Right lobe of liver (tissue), 6 donors: ENCODE data around the gene FREM3. TPM values are rescaled to one million over a fixed set of nuclear protein-coding genes. Genes with fewer than 3 reads are reported as not detected.

ENCODE experiments used
- ATAC-seq, 4 donors: fragments of 200-7000 bp; cut with Tn5 transposase; one replicate each; pipeline ENCODE4 v1.9.1; 2020; ENCODE audit warnings: mild to moderate bottlenecking in 4 of 4, moderate library complexity in 4 of 4
- DNase-seq, 3 donors: peaks; one replicate each; pipeline ENCODE4 v3.0.0-alpha.2; 2020
- H3K27ac ChIP-seq, 3 donors: fragments of 200-600 bp; one replicate each; pipeline ENCODE4 v1.8.0; 2022
- H3K27me3 ChIP-seq, 2 donors: fragments of 200-600 bp; one replicate each; pipeline ENCODE4 v1.8.0; 2022
- H3K36me3 ChIP-seq, 4 donors: fragments of 200-600 bp; sonication (generic) in 1 of 4; one replicate each; pipeline versions ENCODE4 v1.5.1 to v1.8.0; 2017 to 2022; ENCODE audit warnings: control low read depth in 1 of 4
- H3K4me1 ChIP-seq, 4 donors: fragments of 200-600 bp; sonication (generic) in 1 of 4; one replicate each; pipeline versions ENCODE4 v1.5.1 to v1.8.0; 2017 to 2022; ENCODE audit warnings: control low read depth in 1 of 4
- H3K4me3 ChIP-seq, 3 donors: fragments of 200-600 bp; one replicate each; pipeline ENCODE4 v1.8.0; 2022
- H3K9me3 ChIP-seq, 4 donors: fragments of 200-600 bp; sonication (generic) in 1 of 4; one replicate each; pipeline versions ENCODE4 v1.5.1 to v1.8.0; 2017 to 2022; ENCODE audit warnings: control low read depth in 1 of 4
- POLR2A ChIP-seq: fragments of 450-650 bp; IDR thresholded peaks from one replicate; pipeline ENCODE4 v1.6.1; 2017; ENCODE audit warnings: antibody characterized with exemption, mild to moderate bottlenecking
- WGBS: methylation state at CpG from one replicate; pipeline ENCODE4 v1.1.6; 2018; ENCODE audit warnings: low coverage, low lambda C conversion rate; ENCODE audit not compliant: insufficient coverage; ENCODE audit errors: missing lambda C conversion rate; 5-methylcytosine and 5-hydroxymethylcytosine counted together
- intact Hi-C, 2 donors: fragments of 100-400 bp; cut with DNase I; formaldehyde crosslinking; loops; one replicate each; pipeline versions ENCODE4 v1.11.2 to v1.14.1; 2022
- total RNA-seq, 6 experiments: library from RNA; depleted of rRNA in 2 of 6; stranded (reverse); fragments of >200 nt in 2 of 6; fragmentation: NEBNext Ultra II Directional in 3 of 6; extraction: Animal tissue kit (Norgen Biotek cat#: 25700) in 3 of 6; gene quantifications; one replicate each; pipeline versions ENCODE4 v1.1.0 to v1.2.4, GENCODE V29; 2016 to 2023
- TF ChIP-seq, protein P1 (sequence below), 4 donors: fragments of 200-600 bp in 3 of 4; fragments of 450-650 bp in 1 of 4; IDR thresholded peaks; one replicate each; pipeline versions ENCODE4 v1.5.1 to v1.8.0; 2016 to 2022; ENCODE audit warnings: antibody characterized with exemption in 4 of 4, mild to moderate bottlenecking in 2 of 4
- donor health status: DM: no; HTN: yes; CAD: no.
- donor health status: DM: no; HTN: no; CAD: no.
- donor health status: DM: no; HTN: no; CAD: no.
- donor health status: DM: no; HTN: yes; CAD: no.
- donor health status: DM: no; HTN: yes; CAD: no.

FREM3 gene
- total RNA-seq, 6 experiments from 2014 or later = not detected

DNA sequence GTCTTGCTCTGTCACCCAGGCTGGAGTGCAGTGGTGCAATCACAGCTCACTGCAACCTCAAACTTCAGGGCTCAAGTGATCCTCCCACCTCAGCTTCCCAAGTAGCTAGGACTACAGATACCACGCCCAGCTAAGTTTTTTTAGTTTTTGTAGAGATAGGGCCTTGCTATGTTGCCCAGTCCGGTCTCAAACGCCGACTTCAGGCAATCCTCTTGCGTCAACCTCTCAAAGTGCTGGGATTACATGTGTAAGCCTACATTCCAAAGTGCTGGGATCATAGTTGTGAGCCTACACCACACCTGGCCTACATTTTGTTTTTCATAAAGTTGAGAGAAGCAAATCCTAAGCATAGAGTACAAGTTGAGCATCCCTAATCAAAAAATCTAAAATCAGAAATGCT lies 144.8 kb downstream of the FREM3 start:
- no peak overlapping the region for H3K27ac ChIP-seq
- intact Hi-C loops = no loop called here
- peaks cover 0 to 8% (median 1%) of the 10 kb centered on the region in 4 donors for H3K4me1 ChIP-seq
- H3K36me3 ChIP-seq = peaks cover 0 to 6% (median 6%) of the 10 kb centered on the region in 4 donors
- no peaks in the 10 kb centered on the region for H3K27me3 ChIP-seq
- no peak overlapping the region for H3K4me3 ChIP-seq
- TF ChIP-seq POLR2A = no peak
- TF ChIP-seq, protein P1, sequence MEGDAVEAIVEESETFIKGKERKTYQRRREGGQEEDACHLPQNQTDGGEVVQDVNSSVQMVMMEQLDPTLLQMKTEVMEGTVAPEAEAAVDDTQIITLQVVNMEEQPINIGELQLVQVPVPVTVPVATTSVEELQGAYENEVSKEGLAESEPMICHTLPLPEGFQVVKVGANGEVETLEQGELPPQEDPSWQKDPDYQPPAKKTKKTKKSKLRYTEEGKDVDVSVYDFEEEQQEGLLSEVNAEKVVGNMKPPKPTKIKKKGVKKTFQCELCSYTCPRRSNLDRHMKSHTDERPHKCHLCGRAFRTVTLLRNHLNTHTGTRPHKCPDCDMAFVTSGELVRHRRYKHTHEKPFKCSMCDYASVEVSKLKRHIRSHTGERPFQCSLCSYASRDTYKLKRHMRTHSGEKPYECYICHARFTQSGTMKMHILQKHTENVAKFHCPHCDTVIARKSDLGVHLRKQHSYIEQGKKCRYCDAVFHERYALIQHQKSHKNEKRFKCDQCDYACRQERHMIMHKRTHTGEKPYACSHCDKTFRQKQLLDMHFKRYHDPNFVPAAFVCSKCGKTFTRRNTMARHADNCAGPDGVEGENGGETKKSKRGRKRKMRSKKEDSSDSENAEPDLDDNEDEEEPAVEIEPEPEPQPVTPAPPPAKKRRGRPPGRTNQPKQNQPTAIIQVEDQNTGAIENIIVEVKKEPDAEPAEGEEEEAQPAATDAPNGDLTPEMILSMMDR (IDR thresholded peaks at IDR 0.05) = no peak
- ATAC-seq (no peak), DNase-seq (no peak)
- no peaks in the 10 kb centered on the region for H3K9me3 ChIP-seq
- 90% methylated on average over 5 of the region's 5 CpGs for WGBS

GRCh38 chr4:143554728-143555597 lies 145.5 kb downstream of the FREM3 start:
- intact Hi-C loops = no loop called here
- Histone ChIP-seq H3K27me3 (no peaks in the 10 kb centered on the region), H3K9me3 (no peaks in the 10 kb centered on the region), H3K4me3 (no peak overlapping the region), H3K27ac (no peak overlapping the region), H3K4me1 (peaks cover 0 to 8% (median 2%) of the 10 kb centered on the region in 4 donors), H3K36me3 (peaks cover 0 to 10% (median 6%) of the 10 kb centered on the region in 4 donors)
- WGBS = 49% methylated on average over 3 of the region's 4 CpGs
- no peak for ATAC-seq
- TF ChIP-seq, protein P1 (IDR thresholded peaks at IDR 0.05) = no peak
- no peak for TF ChIP-seq POLR2A
- DNase-seq = no peak

DNA sequence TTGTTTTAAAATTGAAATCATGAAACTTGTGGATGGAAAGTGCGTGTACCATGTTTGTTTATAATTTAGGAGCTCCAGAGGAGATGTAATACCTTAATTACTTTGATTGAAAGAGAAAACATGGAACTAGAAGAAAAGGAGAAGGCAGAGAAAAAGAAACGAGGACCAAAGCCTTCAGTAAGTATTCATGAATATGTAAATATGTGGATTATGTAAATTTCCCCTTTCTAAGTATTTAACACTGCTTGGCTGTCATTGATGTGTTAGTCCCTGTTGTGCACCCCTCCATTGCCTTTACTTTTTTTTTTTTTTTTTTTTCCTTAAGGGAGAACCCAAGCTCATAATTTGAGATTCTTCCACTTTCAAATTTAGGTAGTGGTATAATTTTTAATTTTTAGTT lies 150.5 kb downstream of the FREM3 start:
- intact Hi-C loops = no loop called here
- H3K36me3 ChIP-seq = peaks cover 0 to 51% (median 24%) of the 10 kb centered on the region in 4 donors

DNA sequence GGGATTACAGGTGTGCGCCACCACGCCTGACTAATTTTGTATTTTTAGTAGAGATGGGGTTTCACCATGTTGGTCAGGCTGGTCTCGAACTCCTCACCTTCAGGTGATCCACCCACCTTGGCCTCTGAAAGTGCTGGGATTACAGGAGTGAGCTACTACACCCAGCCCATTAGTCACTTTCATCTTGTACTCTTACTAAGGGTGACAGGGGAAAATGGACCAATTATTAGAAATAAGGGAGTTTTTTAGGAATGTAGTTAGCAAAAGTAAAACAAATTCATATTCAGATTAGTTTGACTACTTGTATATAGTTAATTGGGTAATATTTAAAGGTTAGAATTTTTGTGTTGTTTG lies 160.8 kb downstream of the FREM3 start:
- H3K36me3 ChIP-seq = peaks cover 8 to 88% (median 28%) of the 10 kb centered on the region in 4 donors
- ATAC-seq = no peak

More for the DNA sequence above, 150.5 kb downstream of the FREM3 start:
- Histone ChIP-seq H3K4me1 (peaks cover 0 to 5% (median 2%) of the 10 kb centered on the region in 4 donors), H3K27ac (no peak overlapping the region), H3K27me3 (no peaks in the 10 kb centered on the region), H3K4me3 (no peak overlapping the region), H3K9me3 (no peaks in the 10 kb centered on the region)
- no peak for ATAC-seq
- WGBS = 83% methylated on average over 2 of the region's 2 CpGs
- DNase-seq = no peak
- TF ChIP-seq, protein P1 (IDR thresholded peaks at IDR 0.05) = no peak
- no peak for TF ChIP-seq POLR2A

More for the DNA sequence above, 160.8 kb downstream of the FREM3 start:
- no peaks in the 10 kb centered on the region for H3K4me1 ChIP-seq
- TF ChIP-seq, protein P1 (IDR thresholded peaks at IDR 0.05) = no peak
- TF ChIP-seq POLR2A = no peak
- DNase-seq = no peak
- no peaks in the 10 kb centered on the region for H3K27me3 ChIP-seq
- H3K9me3 ChIP-seq = no peaks in the 10 kb centered on the region
- intact Hi-C loops = no loop called here
- WGBS = 94% methylated on average over 2 of the region's 3 CpGs
- no peak overlapping the region for H3K4me3 ChIP-seq
- no peak overlapping the region for H3K27ac ChIP-seq
